Esophagus muscularis mucosa (tissue), 3 donors: ENCODE data around the gene GPT2.

Experiments used
- EP300 ChIP-seq: sonication (generic); formaldehyde crosslinking; IDR thresholded peaks from one replicate; pipeline ENCODE4 v1.6.1; 2017; ENCODE audit warnings: antibody characterized with exemption
- TF ChIP-seq, protein P1 (sequence below), 3 experiments: fragments of 200-600 bp in 2 of 3; fragments of 450-650 bp in 1 of 3; sonication (generic) in 2 of 3; IDR thresholded peaks; one replicate each; pipeline ENCODE4 v1.5.1; 2017 to 2019; ENCODE audit warnings: antibody characterized with exemption in 3 of 3, mild to moderate bottlenecking in 2 of 3, moderate library complexity in 1 of 3

GRCh38 chr16:46961373-46962353 lies 77.5 kb downstream of the GPT2 start:
- TF ChIP-seq, protein P1, sequence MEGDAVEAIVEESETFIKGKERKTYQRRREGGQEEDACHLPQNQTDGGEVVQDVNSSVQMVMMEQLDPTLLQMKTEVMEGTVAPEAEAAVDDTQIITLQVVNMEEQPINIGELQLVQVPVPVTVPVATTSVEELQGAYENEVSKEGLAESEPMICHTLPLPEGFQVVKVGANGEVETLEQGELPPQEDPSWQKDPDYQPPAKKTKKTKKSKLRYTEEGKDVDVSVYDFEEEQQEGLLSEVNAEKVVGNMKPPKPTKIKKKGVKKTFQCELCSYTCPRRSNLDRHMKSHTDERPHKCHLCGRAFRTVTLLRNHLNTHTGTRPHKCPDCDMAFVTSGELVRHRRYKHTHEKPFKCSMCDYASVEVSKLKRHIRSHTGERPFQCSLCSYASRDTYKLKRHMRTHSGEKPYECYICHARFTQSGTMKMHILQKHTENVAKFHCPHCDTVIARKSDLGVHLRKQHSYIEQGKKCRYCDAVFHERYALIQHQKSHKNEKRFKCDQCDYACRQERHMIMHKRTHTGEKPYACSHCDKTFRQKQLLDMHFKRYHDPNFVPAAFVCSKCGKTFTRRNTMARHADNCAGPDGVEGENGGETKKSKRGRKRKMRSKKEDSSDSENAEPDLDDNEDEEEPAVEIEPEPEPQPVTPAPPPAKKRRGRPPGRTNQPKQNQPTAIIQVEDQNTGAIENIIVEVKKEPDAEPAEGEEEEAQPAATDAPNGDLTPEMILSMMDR (IDR thresholded peaks at IDR 0.05) = no peak
- no peak for TF ChIP-seq EP300
